Stimulated activated CD4-positive, alpha-beta T cell treated with anti-CD3 and anti-CD28 coated beads, TNF-alpha, amount 100 ng/mL, for 4 hours (primary cell): ENCODE results near the gene ZNF385C.

ENCODE experiments used
- DNase-seq, 3 experiments: peaks; one replicate each; pipeline ENCODE4 v3.0.0-alpha.2; 2020; ENCODE audit warnings: low read depth in 3 of 3

ZNF385C gene

DNA sequence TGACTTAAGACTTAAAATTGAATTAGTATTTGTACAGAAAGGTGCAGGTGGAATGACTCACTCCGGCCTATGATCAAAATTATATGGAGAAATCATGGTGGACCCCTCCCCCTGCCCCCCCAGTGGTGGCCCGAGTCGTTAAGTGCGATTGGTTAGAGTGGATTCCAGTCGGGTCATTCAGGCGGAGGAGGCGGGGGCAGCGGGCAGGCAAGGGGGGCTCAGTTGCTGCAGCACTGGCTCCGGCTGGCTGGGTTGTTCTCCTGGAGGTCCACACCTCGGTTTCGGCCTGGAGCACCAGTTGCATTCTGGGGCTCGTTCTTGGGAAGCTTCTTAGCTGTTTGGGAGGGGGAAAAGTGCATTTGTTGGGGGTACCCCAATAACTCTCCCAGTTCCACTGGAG, 27.3 kb upstream of the ZNF385C start:
- DNase-seq: no peak

DNA sequence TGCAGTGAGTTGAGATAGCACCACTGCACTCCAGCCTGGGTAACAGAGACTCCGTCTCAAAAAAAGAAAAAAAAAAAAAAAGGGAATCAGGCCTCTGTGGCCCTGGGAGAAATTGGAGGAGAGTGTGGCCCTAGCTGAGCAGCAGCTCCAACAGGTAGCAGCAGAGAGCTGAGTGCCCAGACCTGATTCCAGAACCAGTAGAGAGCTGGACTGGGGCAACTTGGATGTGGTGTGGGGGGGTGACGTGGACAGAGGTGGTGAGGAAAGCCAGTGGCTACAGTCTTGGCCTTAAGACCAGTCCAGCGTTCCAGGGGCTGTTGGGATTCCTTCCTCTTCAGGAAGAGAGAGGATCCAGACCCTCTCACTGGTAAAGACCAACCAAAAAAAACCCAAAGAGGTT, 26.0 kb upstream of the ZNF385C start:
- DNase-seq: no peak

DNA sequence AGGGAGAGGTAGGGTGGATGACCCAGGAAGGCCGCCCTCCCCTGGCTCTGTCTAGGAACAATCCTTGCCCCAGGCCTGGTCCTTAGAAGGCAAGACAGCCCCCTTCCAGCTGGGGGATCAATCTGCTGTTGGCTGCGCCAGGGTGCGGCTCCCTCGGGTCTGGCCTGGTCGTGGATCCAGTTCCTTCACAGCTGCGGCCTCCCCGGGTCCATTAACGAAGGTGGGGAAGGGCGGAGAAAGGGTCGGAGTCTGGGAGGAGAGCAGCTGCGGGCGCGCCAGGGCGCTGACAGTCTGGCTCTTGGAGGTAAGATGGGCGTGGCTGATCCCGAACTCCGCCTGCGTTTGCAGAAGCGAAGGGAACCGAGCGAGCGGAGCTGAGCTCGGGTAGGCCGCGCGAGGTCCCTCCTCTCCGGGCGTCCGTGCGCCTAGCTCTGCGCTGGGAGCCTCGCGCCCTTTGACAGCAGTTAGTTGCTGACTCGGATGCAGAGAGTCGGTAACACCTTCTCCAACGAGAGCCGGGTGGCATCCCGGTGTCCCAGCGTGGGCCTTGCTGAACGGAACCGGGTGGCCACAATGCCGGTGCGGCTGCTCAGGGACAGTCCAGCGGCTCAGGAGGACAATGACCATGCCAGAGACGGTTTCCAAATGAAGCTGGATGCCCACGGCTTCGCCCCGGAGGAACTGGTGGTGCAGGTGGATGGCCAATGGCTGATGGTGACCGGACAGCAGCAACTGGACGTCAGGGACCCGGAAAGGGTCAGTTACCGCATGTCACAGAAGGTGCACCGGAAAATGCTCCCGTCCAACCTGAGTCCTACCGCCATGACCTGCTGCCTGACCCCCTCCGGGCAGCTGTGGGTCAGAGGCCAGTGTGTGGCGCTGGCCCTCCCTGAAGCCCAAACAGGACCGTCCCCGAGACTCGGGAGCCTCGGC, 24.4 kb upstream of the ZNF385C start, which contains the start of gene HSPB9:
Gene HSPB9, plus strand, starts transcription at position 434 of the 933 bp plus-strand sequence. Its CDS starts 47 bp downstream, at position 481.
- DNase-seq: no peak

DNA sequence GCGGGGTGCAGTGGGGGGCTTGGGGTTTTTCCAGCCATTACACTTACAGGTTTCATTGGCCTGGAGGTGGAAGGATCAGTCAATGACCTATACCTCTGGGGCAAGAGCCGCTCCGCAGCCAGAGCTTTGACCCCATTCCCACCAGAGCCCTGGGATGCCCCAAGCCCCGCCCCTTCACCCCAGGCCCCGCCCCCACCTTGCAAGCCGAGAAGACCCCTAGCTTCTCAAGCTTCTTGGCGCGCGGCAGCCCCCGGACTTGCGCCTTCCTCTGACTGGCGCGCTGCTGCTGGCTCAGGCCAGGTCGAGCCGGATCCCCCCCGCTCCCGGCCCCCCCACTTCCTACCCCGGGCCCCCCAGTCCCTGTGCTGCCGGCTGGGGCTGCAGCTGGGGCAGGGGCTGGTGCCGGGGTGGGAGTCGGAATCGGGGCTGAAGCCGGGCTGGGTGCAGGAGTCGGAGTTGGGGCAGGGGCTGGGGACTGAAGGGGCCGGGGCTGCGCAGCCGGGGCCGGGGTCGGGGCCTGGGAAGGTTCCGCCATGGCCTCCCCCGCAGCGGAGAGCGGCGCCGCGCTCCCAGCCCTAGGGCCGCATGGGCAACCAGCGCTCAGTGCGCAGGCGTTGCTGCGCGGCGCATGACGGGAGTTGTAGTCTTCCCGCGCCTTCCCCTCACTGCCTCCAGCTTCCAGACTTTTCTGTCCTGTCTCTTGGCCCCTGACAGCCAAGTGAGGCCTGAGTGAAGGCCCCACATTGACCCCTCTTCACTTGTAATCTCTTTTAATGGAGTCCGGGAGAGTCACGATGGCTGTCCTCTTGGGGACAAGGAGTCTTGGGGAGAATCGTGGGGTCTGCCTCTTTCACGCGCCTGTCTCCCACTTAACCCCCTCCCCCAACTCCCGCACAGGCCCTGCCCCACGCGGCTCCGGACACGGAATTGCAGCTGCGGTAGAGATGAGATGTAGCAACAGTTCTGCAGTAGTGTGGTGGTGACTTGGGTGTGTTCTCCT, 22.8 kb upstream of the ZNF385C start, which contains the start of gene KAT2A:
Gene KAT2A, minus strand, starts transcription at position 598 of the 1,000 bp plus-strand sequence. Its CDS starts 63 bp downstream, at position 535.
- peak; percentile 63 to 73 (median 64) for DNase-seq

DNA sequence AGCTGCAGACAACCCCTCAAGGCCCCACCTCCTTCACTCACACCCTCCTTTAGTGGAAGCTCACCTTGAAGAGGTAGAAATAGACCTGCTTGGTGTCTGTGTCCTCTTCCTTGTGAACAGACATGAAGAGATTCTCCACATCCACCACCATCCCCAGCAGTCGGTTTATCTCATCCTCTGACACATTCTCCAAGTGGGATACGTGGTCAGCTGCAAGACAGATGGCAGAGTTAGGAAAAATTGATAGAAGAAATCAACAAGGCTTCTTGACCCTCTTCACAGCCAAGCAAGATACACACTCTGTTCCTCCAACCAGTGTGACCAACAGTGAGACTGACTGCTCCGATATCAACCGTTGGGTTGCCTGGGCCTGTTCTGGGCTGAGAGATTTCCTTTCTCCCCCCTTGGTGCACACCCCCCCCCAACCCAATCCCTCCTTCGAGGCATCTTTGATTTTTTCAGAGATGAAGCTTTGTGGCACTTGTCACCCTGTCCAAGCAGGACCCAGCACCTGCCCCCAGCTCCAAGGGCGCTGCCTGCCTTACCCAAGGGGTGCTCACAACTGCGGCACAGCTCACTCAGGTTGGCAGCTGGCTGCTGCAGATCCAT, 22.0 kb upstream of the ZNF385C start:
- DNase-seq: no peak

DNA sequence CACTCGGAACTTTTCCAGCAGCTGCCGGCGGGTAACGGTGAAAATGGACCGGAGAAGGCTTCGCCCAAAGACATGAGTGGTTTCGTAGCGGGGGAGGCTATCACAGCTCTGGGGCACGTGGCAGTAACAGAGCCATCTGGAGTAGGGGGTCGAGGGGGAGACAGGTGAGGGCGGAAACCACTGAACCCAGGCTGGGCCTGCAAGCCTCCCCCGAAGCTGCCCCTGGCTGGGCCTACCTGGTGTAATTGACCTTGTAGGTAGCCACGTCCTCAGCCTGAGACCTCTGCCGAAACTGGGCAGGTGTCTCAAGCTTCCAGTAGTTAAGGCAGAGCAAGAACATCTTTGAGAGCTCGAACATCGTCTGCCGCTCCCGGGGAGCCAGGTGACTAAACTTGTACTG, 21.0 kb upstream of the ZNF385C start:
- DNase-seq: no peak

DNA sequence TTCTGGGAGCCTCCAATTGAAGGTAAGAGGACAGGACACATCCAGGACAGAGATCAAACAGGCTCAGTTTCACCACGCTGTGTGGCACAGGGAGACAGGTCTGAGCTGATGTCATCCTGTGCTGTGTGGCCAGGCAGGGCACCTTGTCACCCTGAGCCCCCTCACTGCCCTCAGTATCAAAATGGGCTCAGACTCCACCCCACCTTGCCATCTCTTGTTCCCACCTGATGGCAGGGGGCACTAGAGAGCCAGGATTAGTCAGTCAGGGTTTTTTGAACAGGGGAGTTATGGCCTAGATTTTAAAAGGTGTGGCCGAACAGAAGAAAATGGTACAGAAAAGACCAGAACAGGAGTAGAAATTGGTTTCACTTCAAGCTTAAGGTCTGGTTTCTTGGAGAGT, 20.3 kb upstream of the ZNF385C start:
- DNase-seq: no peak

DNA sequence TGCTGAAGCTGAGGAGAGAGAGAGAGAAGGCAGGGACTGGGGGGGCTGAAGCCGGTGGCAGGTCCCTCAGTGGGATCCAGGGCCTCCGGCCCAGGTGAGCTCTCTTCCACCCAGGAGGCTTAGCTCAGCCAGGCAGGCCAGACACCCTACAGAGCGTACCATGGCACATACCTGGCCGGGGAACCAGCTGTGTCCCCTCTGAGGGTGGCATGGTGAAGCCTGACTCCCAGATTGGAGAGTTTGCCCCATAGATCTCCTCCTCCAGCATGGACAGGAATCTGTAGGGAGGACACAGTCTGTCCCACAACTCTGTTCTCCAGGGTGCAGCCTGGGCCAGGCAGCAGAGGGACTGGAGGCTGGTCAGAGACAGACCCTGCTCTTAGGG, 19.8 kb upstream of the ZNF385C start:
- DNase-seq: no peak

DNA sequence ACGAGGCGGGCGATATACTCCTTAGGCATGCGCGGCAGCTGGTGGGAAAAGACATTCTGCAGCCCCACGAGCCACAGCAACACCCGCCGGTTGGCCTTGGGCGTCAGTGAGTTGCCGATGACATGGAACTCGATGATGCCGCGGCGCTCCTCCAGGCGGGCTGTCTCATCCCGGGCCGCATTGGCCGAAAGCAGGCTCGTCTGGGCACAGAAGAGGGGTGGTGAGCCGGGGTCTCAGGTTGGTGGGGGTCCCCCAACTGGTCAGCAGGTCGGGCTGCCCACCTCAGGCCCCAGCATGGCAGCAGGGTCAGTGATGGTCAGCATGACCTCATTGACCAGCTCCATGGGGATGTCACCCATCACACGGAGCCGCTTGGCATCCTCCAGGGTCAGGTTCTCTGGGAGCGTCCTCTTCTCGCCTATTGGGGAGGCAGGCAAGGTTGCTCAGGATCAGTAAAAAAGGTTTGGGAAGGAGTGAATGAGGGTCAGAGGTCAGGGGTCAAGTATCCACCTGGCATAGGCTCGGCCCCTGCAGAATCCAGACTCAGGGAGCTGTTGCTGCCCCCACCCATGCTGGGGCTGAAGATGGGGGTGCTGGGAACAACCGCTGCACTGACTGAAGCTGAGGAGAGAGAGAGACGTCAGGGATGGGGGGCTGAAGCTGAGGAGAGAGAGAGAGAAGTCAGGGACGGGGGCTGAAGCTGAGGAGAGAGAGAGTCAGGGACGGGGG, 19.3 kb upstream of the ZNF385C start:
- no peak for DNase-seq

DNA sequence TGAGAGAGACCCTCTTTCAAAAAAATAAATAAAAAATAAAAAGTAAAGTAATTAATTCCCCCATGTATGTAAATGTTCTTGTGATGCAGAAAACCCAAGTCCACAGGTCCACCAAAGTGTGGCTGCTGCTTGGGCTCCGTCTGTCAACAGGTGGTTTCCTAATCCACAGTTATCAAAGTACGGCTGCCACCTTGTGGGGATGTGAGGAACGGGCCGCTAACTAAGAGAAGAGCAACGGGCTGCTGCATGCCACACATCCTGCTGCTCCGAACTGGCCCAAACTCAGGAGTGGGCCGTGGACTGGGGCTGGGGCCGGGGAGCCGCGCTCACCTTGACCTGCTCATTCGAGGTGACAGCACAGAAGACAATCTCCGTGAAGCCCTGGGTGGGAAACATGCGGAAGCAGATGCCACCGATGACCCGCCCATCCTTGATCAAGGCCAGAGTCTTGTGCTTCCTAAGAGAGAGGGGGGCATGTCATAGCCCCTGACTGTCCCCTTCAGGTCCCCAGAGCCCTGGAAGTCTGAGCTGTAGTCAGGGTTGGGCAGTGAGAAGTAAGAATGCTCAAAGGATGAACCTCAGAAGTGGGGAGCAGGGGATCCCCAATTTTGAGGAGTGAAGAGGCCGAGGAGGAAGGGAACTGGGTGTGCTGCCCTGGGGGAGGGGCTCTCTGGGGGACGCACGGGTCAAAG, 18.6 kb upstream of the ZNF385C start:
- DNase-seq: peak; percentile 58 to 71 (median 70)

DNA sequence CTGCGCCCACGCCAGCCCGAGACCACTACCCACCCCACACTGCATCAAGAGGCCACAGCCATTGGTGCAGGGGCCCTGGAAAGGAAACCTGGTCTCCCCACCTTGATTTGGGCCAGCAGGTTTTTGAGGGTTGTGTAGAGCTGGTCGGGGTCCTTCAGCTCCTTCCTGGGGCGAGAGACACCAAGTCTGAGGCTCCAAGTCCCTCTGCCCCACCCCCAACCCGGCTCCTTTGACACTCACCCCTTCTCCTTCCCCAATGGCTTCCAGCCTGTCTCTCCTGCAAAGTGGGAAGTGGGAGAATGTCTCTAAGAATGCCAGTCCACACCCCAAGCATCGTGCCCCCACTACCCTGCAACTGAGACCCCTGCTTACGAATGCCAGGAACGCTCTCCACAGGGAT, 15.8 kb upstream of the ZNF385C start:
- no peak for DNase-seq

DNA sequence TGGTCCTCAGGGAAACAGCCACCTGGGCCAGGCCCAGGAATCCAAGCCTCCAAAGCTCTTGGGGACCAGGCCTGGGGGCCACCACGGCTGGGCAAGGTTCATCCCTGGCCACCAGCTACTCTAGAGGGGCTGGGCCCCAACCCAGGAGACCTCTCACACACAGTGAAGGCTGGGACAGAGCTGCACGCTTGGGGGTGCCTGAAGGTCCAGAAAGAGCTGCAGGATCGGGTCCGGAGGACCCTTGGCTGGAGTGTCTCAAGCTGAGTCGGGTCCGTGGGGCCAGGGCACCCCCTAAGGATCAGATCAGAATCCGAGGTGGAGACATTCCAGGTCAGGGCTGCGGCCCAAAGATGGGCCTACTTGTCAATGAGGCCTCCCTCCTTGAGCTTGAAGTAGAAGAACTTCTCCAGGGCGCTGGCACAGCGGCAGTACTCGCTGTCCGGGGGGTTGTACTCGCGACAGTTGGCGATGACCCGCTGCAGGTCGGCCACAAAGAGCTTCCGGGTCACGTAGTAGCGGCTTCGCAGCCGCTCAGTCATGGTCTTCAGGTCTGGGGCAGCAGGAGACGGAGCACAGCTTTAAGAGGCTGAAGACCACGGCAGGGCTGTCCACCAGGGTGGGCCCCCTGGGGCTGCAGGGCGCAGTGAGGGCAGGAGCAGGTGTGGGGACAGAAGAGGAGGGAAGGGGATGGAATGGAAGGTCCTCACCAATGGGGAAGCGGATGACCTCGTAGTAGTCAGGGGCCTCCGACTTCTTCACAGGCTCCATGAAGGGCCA, 15.2 kb upstream of the ZNF385C start:
- no peak for DNase-seq

DNA sequence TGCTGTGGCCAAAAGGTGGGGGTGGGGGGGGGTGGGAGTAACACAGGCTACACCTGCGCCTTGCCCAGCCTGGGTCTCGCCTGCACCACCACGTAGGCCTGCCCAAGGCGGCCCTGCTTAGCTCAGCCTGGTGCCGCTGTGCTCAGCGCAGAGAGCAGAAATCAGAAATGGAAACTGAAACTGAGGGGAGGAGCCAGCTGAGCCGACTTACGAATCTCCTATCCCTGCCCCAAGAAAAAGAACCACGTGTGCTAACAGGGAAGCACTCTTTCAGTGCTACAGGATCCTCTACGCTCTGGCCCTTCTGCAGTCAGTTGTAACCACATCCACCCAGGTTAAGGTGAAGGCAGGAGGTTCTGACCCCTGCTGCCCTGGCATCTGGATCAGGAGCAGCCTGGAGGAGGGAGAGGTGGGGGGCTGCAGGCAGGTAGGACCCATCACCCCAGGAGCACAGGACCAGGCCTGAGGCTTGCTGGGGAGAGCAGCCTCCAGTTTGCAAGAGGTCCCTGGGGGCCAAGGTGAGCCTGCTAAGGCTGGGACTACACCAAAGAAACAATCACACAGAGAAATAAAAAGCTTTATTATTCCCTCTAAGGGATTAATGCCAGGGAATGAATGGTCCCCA, 14.4 kb upstream of the ZNF385C start, which contains the start of gene DHX58:
Gene DHX58, minus strand, starts transcription at position 163 of the 625 bp plus-strand sequence. CDS start 822 bp downstream, outside the sequence.
- peak; percentile 45 to 66 (median 62) for DNase-seq

DNA sequence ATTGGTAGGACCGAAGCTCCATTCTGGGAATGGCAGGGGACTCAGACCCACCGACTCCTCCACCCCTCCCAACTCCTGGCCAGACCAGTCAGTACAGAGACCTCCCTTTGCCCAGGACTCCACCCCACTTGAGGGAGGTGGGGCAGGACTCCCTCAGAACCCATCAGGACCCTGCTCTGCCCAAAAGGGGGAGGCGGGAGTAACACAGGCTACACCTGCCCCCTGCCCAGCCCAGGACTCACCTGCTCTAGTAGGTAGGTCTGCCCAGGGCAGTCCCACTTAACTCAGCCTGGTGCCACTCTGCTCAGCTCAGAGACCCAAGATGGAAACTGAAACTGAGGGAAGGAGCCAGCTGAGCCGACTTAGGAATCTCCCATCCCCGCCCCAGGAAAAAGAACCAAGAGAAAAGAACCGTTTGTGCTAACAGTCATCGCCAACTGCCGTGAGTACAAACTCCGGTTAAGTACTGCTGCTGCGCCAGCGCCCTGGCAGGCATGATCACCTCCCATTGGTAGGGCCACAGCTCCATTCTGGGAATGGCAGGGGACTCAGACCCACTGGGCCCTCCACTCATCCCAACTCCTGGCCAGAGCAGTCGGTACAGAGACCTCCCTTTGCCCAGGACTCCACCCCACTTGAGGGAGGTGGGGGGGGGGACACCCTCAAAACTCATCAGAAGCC, 13.7 kb upstream of the ZNF385C start:
- peak in 1 of 3 experiments; percentile 29 for DNase-seq

DNA sequence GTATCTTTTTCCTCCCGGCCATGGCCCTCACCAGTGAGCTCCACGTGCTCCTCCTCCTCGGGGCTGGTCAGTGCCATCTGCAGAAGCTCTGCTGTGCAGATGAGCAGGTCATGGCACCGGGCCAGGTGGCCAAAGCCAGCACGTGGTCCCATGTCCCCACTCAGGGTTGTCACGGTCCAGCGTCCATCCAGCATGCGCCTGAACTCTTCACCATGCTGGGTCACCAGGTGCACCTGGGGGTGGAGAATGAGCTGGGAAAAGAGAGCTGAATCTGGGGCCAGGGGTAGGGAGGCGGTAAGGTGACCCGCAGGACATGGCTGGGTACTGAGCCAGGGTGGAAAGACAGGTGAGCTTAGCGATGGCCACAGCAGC, 13.0 kb upstream of the ZNF385C start:
- no peak for DNase-seq

DNA sequence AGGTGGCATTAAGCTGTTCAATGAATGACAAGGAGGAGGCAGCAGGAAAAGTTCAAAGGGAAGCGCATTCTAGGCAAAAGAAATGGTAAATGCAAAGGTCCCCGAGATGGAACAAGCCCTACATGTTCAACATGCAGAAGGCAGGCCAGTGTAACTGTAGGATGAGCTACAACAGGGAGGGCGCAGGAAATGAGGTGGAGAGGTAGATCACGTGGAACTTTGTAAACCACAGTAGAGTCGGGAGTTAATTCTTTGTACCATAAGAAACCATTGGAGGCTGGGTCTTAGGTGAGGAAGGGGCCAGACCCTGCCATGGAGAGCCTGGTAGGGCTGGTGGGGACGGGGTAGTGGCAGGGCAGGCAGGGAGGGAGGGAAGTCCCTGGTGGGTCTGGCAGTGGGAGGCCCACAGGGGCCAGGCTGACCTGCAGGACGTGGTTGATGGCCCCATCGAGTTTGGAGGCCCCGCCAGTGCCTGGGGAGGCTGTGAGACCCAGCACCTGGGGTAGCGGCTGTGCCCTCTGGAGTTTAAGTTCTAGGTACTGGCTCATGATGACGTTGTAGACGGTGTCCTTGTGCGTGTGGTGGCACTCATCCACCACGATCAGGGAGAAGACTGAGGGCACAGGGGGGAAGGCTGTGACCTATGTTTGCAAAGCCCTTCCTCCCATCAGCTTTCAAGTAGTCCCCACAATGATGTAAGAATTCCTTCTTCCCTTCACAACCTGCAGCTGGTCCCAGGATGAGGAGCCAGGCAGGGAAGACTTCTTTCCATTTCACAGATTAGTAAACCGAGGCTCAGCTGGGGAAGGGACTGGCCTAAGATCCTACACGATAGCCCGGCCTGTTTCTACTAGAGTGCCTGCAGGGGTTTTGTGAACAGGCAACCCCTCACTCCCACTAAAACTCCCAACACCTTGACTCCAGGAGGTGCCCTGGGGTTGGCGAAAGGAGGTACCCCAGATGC, 12.3 kb upstream of the ZNF385C start:
- no peak for DNase-seq

DNA sequence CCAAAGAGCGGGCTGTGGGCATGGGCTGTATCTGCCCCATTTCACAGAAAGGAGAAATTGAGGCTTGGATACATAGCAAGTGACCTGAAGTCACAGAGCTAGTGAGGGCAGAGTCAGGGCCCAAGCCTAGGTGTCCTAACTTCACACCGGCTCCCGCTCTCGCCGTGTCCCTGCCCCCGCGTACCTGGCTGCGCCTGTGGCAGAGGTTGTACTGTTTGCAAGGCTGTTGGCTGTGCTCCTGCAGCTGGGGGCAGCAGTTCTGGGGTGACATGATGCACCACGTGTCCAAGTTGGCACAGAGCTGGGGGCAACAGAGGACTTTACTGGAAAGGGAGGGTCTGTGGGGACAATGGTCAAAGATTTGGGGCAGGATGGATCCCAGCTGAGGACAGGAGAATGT, 10.8 kb upstream of the ZNF385C start:
- no peak for DNase-seq
